GM12872 (cell line): ENCODE results near the gene CYRIA.

Source experiments
- CTCF ChIP-seq: IDR thresholded peaks from 3 replicates; pipeline ENCODE4 v1.5.1; 2011; ENCODE audit warnings: low read depth, mild to moderate bottlenecking, low read length, moderate library complexity; ENCODE audit not compliant: insufficient read depth

The CYRIA gene

DNA sequence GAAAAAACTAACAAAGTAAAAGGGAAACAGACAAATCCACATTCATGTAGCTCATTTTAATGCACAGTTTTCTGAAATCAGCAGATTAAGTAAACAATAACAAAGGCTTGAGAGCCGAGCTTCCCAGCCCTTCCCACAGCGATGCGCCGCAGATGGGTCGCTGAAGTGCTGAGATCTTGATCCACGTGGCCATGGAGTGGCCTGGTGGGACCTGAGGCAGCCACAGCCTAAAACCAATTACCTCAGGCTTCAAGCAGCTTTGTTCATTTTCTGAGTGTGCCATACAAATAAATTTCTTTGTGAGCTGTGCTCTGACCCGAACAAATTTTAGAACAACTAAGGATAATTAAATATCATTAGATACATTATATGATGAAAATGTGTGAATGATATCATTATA is 25.6 kb upstream of the CYRIA start:
- TF ChIP-seq CTCF = no peak

DNA sequence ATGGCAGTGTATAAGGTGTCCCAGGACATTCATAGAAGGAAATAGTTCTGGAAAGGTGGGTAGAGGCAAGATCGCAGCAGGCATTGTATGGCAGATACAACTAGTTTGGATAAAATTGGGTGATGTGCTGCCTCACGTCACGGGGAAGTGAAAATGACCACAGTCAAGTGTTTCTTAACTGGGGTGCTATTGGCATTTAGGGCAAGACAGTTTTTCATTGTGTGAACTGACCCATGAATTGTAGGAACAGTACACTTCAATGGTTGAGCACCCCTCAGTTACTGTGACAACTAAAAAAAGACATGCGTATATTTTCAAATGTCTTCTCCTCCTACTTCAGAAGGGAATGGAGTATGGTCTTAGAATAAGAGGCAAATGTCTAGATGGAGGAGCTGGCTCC is 22.3 kb upstream of the CYRIA start:
- no peak for TF ChIP-seq CTCF

DNA sequence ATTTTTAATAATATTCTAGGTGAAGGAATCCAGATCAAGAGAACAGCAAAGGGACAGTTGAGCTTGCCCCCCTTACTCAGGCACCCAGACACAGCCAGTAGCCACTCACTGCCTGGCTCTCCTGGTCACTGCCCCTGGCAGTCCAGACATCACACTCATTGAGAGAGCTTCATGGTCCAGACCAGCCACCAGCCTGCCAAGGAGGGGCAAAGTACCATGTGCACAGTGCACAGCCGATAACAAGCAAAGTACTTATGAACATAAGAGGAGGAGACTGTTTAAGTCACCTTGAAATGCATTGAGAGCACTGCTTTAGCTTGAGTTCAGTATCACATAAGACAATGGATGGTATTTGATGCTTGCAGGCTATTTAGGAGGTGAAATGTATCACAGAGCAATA is 21.6 kb upstream of the CYRIA start:
- TF ChIP-seq CTCF = no peak

GRCh38 chr2:16686641-16687040 is 21.0 kb upstream of the CYRIA start:
- TF ChIP-seq CTCF = no peak

GRCh38 chr2:16685340-16685715 is 19.7 kb upstream of the CYRIA start:
- no peak for TF ChIP-seq CTCF

DNA sequence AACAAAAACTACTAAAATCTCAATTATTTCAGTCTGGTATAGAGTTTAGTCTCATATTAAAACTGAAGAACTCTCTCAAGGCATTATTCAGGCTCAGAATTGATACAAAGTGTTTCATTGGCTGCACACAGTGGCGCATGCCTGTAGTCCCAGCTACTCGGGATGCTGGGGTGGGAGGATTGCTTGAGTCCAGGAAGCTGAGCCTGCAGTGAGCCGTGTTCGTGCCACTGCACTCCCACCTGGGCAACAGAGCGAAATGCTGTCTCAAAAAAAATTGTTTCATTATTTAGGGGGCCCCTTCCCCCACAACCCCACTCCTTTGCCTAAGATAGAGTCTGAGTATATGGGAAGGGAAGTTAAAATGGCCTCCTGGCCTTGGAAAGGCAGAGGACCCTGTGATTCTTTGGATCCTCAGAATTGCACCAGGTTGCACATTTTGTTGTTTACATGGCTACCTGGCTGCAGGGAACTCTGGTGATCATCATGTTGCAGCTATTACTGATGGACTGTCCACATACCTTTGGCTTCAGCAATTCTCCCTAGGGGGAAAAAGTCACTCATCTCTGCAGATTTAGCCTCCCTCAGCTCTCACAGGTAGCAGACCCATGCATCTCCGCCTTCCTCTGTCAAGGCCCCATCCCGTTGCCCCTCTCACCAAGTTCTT is 19.2 kb upstream of the CYRIA start:
- no peak for TF ChIP-seq CTCF

DNA sequence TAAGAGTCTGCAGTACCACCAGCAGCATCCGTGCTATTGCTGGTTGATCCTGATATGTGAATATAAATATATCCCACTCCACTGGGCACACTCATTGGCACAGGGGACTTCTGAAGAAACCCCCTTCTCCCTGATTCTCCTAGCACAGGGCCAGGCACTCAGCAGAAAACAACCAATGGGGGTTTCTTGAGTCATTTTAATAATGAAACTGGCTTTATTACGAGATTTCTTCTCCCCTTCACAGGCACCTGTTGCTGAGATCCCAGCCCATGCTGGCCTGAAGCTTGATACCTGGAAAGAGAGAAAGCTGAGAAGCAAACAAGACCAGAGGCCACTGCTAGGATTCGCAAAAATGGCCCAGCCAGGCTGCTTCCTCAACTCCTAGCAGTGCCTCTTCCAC is 17.9 kb upstream of the CYRIA start:
- no peak for TF ChIP-seq CTCF

- no peak for TF ChIP-seq CTCF
Measured at GRCh38 chr2:16682431-16683118, 16.9 kb upstream of the CYRIA start.
